C4-2B (cell line): Measurements from ENCODE around the gene PARVB.

Experiments used
- ZFX ChIP-seq: fragments of 450-650 bp; IDR thresholded peaks from 2 replicates; pipeline ENCODE4 v1.6.1; 2017
- TF ChIP-seq, protein P1 (sequence below): fragments of 450-650 bp; conservative IDR thresholded peaks from 2 replicates; pipeline ENCODE4 v1.5.1; 2017; ENCODE audit warnings: mild to moderate bottlenecking

DNA sequence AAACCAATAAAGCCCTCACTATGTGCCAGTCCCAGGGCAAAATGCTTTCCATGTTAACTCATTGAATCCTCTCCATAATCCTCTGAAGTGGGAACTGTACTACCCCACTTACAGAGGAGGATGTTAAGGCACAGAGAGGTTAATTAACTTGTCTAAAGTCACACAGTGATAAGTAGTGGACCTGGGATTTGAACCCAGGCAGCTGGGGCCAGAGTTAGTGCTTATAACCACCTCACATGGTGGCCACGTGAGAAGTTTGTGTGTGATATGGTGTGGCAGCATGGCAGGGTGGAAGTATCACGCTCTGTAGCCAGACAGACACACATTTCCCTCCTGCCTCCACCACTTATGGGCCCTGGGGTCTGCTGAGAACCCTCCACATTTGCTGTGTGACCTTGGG, 173.2 kb downstream of the PARVB start:
- TF ChIP-seq, protein P1, sequence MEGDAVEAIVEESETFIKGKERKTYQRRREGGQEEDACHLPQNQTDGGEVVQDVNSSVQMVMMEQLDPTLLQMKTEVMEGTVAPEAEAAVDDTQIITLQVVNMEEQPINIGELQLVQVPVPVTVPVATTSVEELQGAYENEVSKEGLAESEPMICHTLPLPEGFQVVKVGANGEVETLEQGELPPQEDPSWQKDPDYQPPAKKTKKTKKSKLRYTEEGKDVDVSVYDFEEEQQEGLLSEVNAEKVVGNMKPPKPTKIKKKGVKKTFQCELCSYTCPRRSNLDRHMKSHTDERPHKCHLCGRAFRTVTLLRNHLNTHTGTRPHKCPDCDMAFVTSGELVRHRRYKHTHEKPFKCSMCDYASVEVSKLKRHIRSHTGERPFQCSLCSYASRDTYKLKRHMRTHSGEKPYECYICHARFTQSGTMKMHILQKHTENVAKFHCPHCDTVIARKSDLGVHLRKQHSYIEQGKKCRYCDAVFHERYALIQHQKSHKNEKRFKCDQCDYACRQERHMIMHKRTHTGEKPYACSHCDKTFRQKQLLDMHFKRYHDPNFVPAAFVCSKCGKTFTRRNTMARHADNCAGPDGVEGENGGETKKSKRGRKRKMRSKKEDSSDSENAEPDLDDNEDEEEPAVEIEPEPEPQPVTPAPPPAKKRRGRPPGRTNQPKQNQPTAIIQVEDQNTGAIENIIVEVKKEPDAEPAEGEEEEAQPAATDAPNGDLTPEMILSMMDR = no peak
- no peak for TF ChIP-seq ZFX
